HG03097 (cell line): ENCODE results near the gene PCGF3.
A peak's percentile ranks its signal among the peaks of the same experiment; 100 is the strongest.
"Not testable (repeated sequence)": the region's sequence is repeated elsewhere in the genome, so short reads cannot be mapped to it uniquely, and the experiment has no call there.

ENCODE experiments used
- ATAC-seq: cut with Tn5 transposase; IDR thresholded peaks from one replicate; pipeline ENCODE4 v1.9.1; 2021; ENCODE audit not compliant: unreplicated experiment, low FRiP score

The PCGF3 gene

GRCh38 chr4:666822-667544, 38.6 kb upstream of the PCGF3 start:
- ATAC-seq, result no peak

GRCh38 chr4:667545-667925, 38.1 kb upstream of the PCGF3 start:
- no peak for ATAC-seq

- not testable (repeated sequence) for ATAC-seq
These were observed 37.4 kb upstream of the PCGF3 start for GRCh38 chr4:668219-668618.

- ATAC-seq, result not testable (repeated sequence)
These were observed 35.6 kb upstream of the PCGF3 start for GRCh38 chr4:669806-670559.

GRCh38 chr4:671769-672168, 33.9 kb upstream of the PCGF3 start:
- no peak for ATAC-seq

GRCh38 chr4:673349-674091, 32.1 kb upstream of the PCGF3 start:
- no peak for ATAC-seq

- ATAC-seq, result peak; percentile 85
These were observed 31.2 kb upstream of the PCGF3 start, which contains the start of the genes ATP5ME and MYL5 for GRCh38 chr4:674172-675035. ATP5ME (minus strand) TSS chr4:674276; CDS start chr4:674247, 29 bp downstream. MYL5 (plus strand) TSS chr4:674542; CDS start chr4:678027, 3,485 bp downstream.

GRCh38 chr4:675036-675882, 30.4 kb upstream of the PCGF3 start:
- ATAC-seq, result peak; percentile 2

- ATAC-seq, result no peak
These were observed 29.4 kb upstream of the PCGF3 start for GRCh38 chr4:675980-676870.

GRCh38 chr4:676871-677235, 28.8 kb upstream of the PCGF3 start:
- no peak for ATAC-seq

GRCh38 chr4:677431-678293, 28.0 kb upstream of the PCGF3 start:
- ATAC-seq, result no peak

- no peak for ATAC-seq
These were observed 27.1 kb upstream of the PCGF3 start for GRCh38 chr4:678331-679103.

- ATAC-seq, result no peak
These were observed 26.5 kb upstream of the PCGF3 start for GRCh38 chr4:679104-679481.

GRCh38 chr4:679629-680028, 26.0 kb upstream of the PCGF3 start:
- ATAC-seq, result no peak

- ATAC-seq, result no peak
These were observed 25.5 kb upstream of the PCGF3 start for GRCh38 chr4:680091-680490.

- no peak for ATAC-seq
These were observed 25.1 kb upstream of the PCGF3 start for GRCh38 chr4:680551-680927.
